C4-2B (cell line): ENCODE data around the gene PTS.

ENCODE experiments used
- H3K27ac ChIP-seq: fragments of 450-650 bp; 2 replicates; pipeline ENCODE4 v1.5.1; 2017
- ZFX ChIP-seq: fragments of 450-650 bp; IDR thresholded peaks from 2 replicates; pipeline ENCODE4 v1.6.1; 2017
- TF ChIP-seq, protein P1 (sequence below): fragments of 450-650 bp; conservative IDR thresholded peaks from 2 replicates; pipeline ENCODE4 v1.5.1; 2017; ENCODE audit warnings: mild to moderate bottlenecking

Gene PTS

DNA sequence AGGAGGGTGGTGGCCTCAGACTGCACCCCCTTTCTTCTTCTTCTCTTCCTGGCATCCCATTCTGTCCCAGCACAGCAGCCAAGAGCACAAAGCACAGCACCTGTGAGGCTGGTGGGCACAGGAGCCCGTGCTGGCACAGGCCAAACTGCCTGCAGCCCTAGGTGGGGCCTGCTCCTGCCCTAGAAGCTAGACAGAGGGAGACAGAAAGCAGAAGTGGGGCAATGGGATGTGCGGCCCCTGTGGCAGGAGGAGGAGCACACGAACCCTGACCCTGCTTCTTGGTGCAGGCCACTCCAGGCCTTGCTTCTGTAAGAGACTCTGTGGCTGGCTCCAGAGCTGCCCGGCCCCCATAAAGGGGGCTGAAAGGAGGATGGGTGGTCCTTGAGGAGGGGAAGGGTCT, 3.9 kb upstream of the PTS start:
- no peak overlapping the region for H3K27ac ChIP-seq
- no peak for TF ChIP-seq ZFX
- TF ChIP-seq, protein P1, sequence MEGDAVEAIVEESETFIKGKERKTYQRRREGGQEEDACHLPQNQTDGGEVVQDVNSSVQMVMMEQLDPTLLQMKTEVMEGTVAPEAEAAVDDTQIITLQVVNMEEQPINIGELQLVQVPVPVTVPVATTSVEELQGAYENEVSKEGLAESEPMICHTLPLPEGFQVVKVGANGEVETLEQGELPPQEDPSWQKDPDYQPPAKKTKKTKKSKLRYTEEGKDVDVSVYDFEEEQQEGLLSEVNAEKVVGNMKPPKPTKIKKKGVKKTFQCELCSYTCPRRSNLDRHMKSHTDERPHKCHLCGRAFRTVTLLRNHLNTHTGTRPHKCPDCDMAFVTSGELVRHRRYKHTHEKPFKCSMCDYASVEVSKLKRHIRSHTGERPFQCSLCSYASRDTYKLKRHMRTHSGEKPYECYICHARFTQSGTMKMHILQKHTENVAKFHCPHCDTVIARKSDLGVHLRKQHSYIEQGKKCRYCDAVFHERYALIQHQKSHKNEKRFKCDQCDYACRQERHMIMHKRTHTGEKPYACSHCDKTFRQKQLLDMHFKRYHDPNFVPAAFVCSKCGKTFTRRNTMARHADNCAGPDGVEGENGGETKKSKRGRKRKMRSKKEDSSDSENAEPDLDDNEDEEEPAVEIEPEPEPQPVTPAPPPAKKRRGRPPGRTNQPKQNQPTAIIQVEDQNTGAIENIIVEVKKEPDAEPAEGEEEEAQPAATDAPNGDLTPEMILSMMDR: no peak

DNA sequence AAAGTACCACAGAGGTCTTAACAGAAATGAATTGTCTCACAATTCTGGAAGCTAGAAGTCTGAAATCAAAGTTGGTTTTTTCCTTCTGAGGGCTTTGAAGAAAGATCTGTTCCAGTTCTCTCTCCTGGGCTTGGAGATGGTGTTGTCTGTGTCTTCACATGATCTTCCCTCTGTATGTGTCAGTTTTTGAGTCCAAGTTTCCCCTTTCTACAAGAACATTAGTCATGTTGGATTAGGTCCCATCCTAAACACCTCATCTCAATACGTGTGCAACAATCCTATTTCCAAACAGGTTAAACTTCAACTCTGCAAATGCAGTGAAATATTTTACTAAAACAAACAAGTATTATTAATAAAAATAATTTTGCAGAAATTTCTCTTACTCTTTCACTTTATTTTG, 3.1 kb upstream of the PTS start:
- H3K27ac ChIP-seq: no peak overlapping the region
- TF ChIP-seq, protein P1: no peak
- TF ChIP-seq ZFX: no peak

DNA sequence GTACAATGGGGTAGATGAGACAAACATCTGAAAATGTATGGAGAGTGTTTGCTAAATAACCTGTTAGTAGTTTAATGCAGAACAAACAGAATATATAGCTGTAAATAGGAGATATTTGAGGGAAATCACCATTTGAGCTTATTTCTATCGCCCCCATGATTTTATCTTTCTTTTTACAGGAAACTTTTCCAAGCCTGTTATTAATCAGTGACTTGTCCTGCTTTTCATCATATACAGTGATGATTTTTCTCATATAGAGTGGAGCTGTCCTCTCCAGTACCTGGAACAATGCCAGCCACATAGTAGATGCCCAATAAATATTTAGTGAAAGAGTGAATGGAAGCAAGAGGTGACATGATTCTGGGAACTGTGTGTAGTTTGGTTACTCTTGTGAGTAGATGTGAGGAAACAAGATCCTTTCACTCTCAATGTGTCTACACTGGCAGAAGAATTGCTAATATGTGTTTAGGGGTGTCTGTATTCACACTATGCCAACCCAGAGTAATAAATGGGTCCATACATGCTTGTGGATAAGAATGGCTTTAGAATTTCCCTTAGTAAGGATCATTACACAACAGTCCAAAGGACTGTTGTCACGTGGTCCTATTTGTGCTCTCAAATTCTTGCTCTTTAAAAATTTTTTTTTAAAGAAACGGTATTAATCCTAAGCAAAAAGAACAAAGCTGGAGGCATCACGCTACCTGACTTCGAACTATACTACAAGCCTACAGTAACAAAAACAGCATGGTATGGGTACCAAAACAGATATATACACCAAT, 2.3 kb upstream of the PTS start:
- no peak for TF ChIP-seq ZFX
- TF ChIP-seq, protein P1: no peak
- no peak overlapping the region for H3K27ac ChIP-seq

DNA sequence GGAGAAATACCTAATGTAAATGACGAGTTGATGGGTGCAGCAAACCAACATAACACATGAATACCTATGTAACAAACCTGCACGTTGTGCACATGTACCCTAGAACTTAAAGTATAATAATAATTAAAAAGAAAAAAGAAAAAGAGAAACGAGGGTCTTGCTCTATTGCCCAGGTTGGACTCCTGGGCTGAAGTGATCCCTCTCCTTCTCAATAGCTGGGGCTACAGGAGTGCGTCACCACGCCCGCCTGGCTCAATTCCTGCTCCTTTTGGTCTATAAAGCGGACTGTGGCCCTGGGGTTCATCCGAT, 521 bp upstream of the PTS start:
- TF ChIP-seq, protein P1: no peak
- TF ChIP-seq ZFX: no peak
- H3K27ac ChIP-seq: peak overlapping the region; percentile 93

DNA sequence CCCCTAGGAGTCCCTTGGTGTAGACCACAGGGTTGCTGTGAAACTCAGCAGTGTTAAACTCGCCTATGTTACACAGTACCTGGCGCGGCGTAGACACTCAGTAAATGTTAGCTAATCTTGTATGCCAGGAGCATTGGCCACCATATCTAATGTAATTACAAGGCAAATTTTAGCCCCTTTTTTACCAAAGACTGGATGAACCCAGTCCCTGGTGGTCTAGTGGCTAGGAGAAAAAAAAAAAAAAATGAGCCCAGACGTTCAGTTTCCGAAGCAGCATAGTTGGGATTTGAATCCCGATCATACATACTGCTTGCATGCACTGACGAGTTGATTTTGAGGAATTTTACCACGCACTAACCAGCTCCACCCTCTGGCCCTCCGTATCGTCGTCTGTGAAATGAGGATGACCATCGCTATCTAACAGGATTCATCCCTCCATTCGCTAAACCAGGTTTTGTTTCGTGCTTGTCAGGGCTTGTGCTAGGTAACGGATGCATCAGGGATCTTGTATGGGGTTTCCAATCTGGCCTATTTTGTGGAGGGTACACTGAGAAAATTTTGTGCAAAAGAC, 688 bp downstream of the PTS start:
- TF ChIP-seq, protein P1: no peak; the same call in 1 of the 2 replicates
- H3K27ac ChIP-seq: peak overlapping the region; percentile 93

DNA sequence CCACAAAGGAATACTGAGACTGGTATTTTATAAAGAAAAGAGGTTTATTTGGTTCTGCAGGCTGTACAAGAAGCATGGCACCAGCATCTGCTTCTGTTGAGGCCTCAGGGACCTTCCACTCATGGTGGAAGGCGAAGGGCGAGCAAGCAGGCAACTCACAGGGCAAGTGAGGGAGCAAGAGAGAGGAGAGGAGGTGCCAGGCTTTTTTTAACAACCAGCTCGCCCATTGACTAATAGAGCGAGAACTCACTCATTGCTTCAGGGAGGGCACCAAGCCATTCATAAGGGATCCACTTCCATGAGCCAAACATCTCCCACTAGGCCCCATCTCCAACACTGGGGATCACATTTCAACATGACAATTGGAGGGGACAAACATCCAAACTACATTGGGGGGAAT, 1.2 kb downstream of the PTS start:
- no peak for TF ChIP-seq ZFX
- TF ChIP-seq, protein P1: no peak
- H3K27ac ChIP-seq: no peak overlapping the region; the same call in 1 of the 2 replicates

DNA sequence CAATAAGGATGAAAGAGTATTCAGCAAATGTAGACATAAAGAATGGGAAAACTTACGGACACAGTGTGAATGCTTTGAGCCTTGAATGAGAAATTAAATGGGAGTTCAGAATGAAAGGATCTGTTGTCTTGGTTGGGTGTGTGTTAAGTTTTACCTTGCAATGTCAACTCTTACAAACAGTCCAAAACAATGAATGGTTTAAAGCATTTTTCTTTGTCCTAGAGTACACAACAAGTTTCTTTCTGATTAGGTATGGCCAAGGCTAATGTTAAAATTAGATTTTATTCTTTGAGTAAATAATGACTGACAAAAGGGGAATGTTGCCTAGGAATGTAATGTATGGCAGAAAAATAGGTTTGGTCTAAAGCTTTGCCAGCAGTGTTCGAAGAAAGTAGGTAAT, 2.5 kb downstream of the PTS start:
- no peak overlapping the region for H3K27ac ChIP-seq
- TF ChIP-seq, protein P1: no peak
- TF ChIP-seq ZFX: no peak
